H1 (cell line): ENCODE measurements around the gene SYNDIG1. TPM values are rescaled to one million over a fixed set of nuclear protein-coding genes. Genes with fewer than 3 reads are reported as not detected.

Experiments
- SP1 ChIP-seq: IDR thresholded peaks from 2 replicates; pipeline ENCODE4 v1.6.1; 2011; ENCODE audit warnings: low read depth, low read length
- TAF7 ChIP-seq: optimal IDR thresholded peaks from 2 replicates; pipeline ENCODE3; 2011; ENCODE audit warnings: low read depth, mild to moderate bottlenecking, inconsistent platforms, low read length, moderate library complexity, borderline replicate concordance
- TCF12 ChIP-seq: IDR thresholded peaks from 2 replicates; pipeline ENCODE4 v1.6.1; 2011; ENCODE audit warnings: low read depth, mild to moderate bottlenecking, low read length
- YY1 ChIP-seq: IDR thresholded peaks from 2 replicates; pipeline ENCODE4 v1.6.1; 2011; ENCODE audit warnings: low read depth, mild to moderate bottlenecking, low read length
- polyA plus RNA-seq, 7 experiments: library from polyadenylated mRNA; depleted of rRNA in 3 of 7; stranded (reverse) in 5 of 7; unstranded in 2 of 7; fragments of >200 nt in 5 of 7; fragments of 200-250 nt in 2 of 7; gene quantifications; 1 replicate in 5 of 7; 2 replicates in 1 of 7; 4 replicates in 1 of 7; pipeline versions ENCODE4 v1.2.1 to v1.2.3, GENCODE V29; 2011 to 2013; ENCODE audit warnings: missing spikeins in 2 of 7, mixed read lengths in 2 of 7
- total RNA-seq: library from RNA; stranded (reverse); fragmentation: NEBNext Ultra II Directional; extraction: Animal tissue kit (Norgen Biotek cat#: 25700); gene quantifications from 2 replicates; pipeline ENCODE4 v1.2.1, GENCODE V29; 2021
- TF ChIP-seq, protein P1 (sequence below): IDR thresholded peaks from 2 replicates; pipeline ENCODE4 v1.6.1; 2012; ENCODE audit warnings: inconsistent platforms

SYNDIG1 gene
- total and polyA plus RNA-seq, 2 of the 8 experiments (the other 6 are each of a cell fraction or from before 2014, with no cell fraction given) = 6.5 to 7.8 TPM

DNA sequence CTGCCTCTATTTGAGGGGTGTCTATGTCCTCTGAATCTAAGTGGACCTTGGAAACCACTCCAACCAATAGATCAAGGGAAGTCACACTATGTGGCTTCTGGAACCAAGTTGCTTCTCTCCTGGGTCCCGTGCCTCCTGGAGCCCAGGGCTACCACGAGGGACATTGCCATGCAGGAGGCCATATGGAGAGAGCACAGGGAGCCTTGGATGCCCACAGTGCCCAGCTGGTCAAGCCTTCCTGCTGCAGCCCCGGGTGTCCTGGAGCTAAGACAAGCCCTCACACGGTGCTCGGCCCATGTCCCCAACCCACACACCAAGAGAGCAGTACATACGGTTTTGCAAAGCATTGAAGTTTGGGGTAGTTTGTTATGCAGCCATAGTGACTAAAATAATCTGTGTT lies 231.6 kb downstream of the SYNDIG1 start (continued):
- TF ChIP-seq TAF7 = no peak
- TF ChIP-seq, protein P1, sequence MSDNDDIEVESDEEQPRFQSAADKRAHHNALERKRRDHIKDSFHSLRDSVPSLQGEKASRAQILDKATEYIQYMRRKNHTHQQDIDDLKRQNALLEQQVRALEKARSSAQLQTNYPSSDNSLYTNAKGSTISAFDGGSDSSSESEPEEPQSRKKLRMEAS = no peak
- TF ChIP-seq SP1 = no peak
- no peak for TF ChIP-seq TCF12
- TF ChIP-seq YY1 = no peak
